Keratinocyte (primary cell): ENCODE measurements around the gene WWC2. TPM values are rescaled to one million over a fixed set of nuclear protein-coding genes. Genes with fewer than 3 reads are reported as not detected.

Experiments
- DNase-seq: peaks from one replicate; pipeline ENCODE4 v3.0.0-alpha.2; 2011; ENCODE audit warnings: low read depth, missing footprints, low spot score
- FAIRE-seq: peaks from 2 replicates; lab custom pipeline; 2011; peaks lifted over from hg19 to GRCh38; lab: Jason Lieb, UNC
- H2AFZ ChIP-seq: 2 replicates; pipeline ENCODE4 v1.6.0; 2012; ENCODE audit warnings: low read length, control low read depth, inconsistent platforms; ENCODE audit not compliant: control insufficient read depth
- H3K27ac ChIP-seq: 2 replicates; pipeline ENCODE4 v1.5.1; 2011; ENCODE audit warnings: low read length; ENCODE audit not compliant: control insufficient read depth, insufficient read depth
- H3K27me3 ChIP-seq: 3 replicates; pipeline ENCODE4 v1.6.0; 2011; ENCODE audit warnings: low read length; ENCODE audit not compliant: control insufficient read depth, insufficient read depth; ENCODE audit errors: extremely low read depth
- H3K36me3 ChIP-seq, 2 experiments: 2 replicates in 1 of 2; 3 replicates in 1 of 2; pipeline ENCODE4 v1.5.1; 2011; ENCODE audit warnings: low read length in 2 of 2, mild to moderate bottlenecking in 1 of 2; ENCODE audit not compliant: control insufficient read depth in 2 of 2, insufficient read depth in 2 of 2; ENCODE audit errors: extremely low read depth in 1 of 2
- H3K4me1 ChIP-seq: 3 replicates; pipeline ENCODE4 v1.5.1; 2011; ENCODE audit warnings: low read length; ENCODE audit not compliant: control insufficient read depth, insufficient read depth; ENCODE audit errors: extremely low read depth
- H3K4me2 ChIP-seq: 3 replicates; pipeline ENCODE4 v1.6.0; 2011; ENCODE audit warnings: low read depth, low read length; ENCODE audit not compliant: control insufficient read depth, insufficient read depth; ENCODE audit errors: extremely low read depth
- H3K4me3 ChIP-seq, 3 experiments: fragments of 200-600 bp in 1 of 3; sonication (generic) in 1 of 3; 2 replicates in 2 of 3; 3 replicates in 1 of 3; pipeline ENCODE4 v1.5.1; 2011 to 2016; ENCODE audit warnings: low read length in 3 of 3, mild to moderate bottlenecking in 3 of 3, control low read depth in 2 of 3, inconsistent platforms in 1 of 3, low read depth in 1 of 3, mixed read lengths in 1 of 3, mixed run types in 1 of 3, moderate library complexity in 1 of 3; ENCODE audit not compliant: control insufficient read depth in 2 of 3, insufficient read depth in 2 of 3; ENCODE audit errors: extremely low read depth in 1 of 3
- H3K79me2 ChIP-seq: 2 replicates; pipeline ENCODE4 v1.6.0; 2012; ENCODE audit warnings: low read length; ENCODE audit not compliant: control insufficient read depth, insufficient read depth
- H3K9ac ChIP-seq: 3 replicates; pipeline ENCODE4 v1.6.0; 2011; ENCODE audit warnings: low read length; ENCODE audit not compliant: control insufficient read depth, insufficient read depth; ENCODE audit errors: extremely low read depth
- H3K9me1 ChIP-seq: 3 replicates; pipeline ENCODE4 v1.6.0; 2011; ENCODE audit warnings: low read length; ENCODE audit not compliant: control insufficient read depth, insufficient read depth; ENCODE audit errors: extremely low read depth
- H3K9me3 ChIP-seq: 2 replicates; pipeline ENCODE4 v1.5.1; 2012; ENCODE audit warnings: low read depth, low read length; ENCODE audit not compliant: control insufficient read depth
- H4K20me1 ChIP-seq: 3 replicates; pipeline ENCODE4 v1.6.0; 2011; ENCODE audit warnings: low read length; ENCODE audit not compliant: control insufficient read depth, insufficient read depth; ENCODE audit errors: extremely low read depth
- CTCF ChIP-seq, 3 experiments: IDR thresholded peaks in 1 of 3; conservative IDR thresholded peaks in 1 of 3; optimal IDR thresholded peaks in 1 of 3; 2 replicates in 2 of 3; 3 replicates in 1 of 3; pipeline versions ENCODE3 to v1.5.1; 2011; ENCODE audit warnings: low read length in 3 of 3, mild to moderate bottlenecking in 3 of 3, moderate library complexity in 2 of 3, control low read depth in 1 of 3, inconsistent platforms in 1 of 3; ENCODE audit not compliant: insufficient read depth in 2 of 3; ENCODE audit errors: extremely low read depth in 1 of 3
- EZH2 ChIP-seq: IDR thresholded peaks from one replicate; pipeline ENCODE4 v1.6.1; 2012; ENCODE audit warnings: inconsistent platforms, mild to moderate bottlenecking, low read length, moderate library complexity
- dilution Hi-C: fragments of 300-500 bp; cut with MboI; formaldehyde crosslinking; loops from one replicate; pipeline ENCODE4 v1.7.0; 2020; ENCODE audit warnings: low sequenced_read_pairs; ENCODE audit not compliant: extremely low pct_ligation_motif_present
- polyA plus RNA-seq, 5 experiments: library from polyadenylated mRNA; depleted of rRNA in 3 of 5; stranded (reverse) in 3 of 5; stranded (forward) in 1 of 5; unstranded in 1 of 5; fragments of >200 nt; gene quantifications; 1 replicate in 1 of 5; 2 replicates in 3 of 5; 3 replicates in 1 of 5; pipeline versions ENCODE4 v1.2.1 to v1.2.3, GENCODE V29; 2011 to 2012; ENCODE audit warnings: missing spikeins in 2 of 5, low read depth in 1 of 5, low replicate concordance in 1 of 5

The WWC2 gene
- polyA plus RNA-seq, 1 donor (not counting 4 experiments of a cell fraction or from before 2014, with no cell fraction given): 15.4 TPM

GRCh38 chr4:183314336-183314735 lies 215.3 kb downstream of the WWC2 start:
- no peaks in the 10 kb centered on the region for H3K27me3 ChIP-seq
- no peak overlapping the region for H2AFZ ChIP-seq
- H3K4me2 ChIP-seq: no peak overlapping the region
- H3K79me2 ChIP-seq: no peaks in the 10 kb centered on the region
- H3K9me1 ChIP-seq: no peaks in the 10 kb centered on the region
- dilution Hi-C loops: no loop called here
- H3K9ac ChIP-seq: no peak overlapping the region
- no peak for DNase-seq
- peaks cover 9 to 15% of the 10 kb centered on the region in 2 experiments for H3K36me3 ChIP-seq
- no peak overlapping the region for H3K4me3 ChIP-seq
- no peak overlapping the region for H3K27ac ChIP-seq
- no peaks in the 10 kb centered on the region for H3K4me1 ChIP-seq
- H3K9me3 ChIP-seq: no peaks in the 10 kb centered on the region
- FAIRE-seq: no peak
- TF ChIP-seq EZH2 (no peak), CTCF (optimal IDR thresholded peaks at IDR 0.05 in 1 of 3, IDR thresholded peaks at IDR 0.05 in 1 of 3, conservative IDR thresholded peaks at IDR 0.05 in 1 of 3; ENCODE audit: extremely low read depth in 1 of 3, insufficient read depth in 2 of 3, low read length in 3 of 3) (no peak)
- H4K20me1 ChIP-seq: no peaks in the 10 kb centered on the region

- no peak overlapping the region for H3K9ac ChIP-seq
- no peaks in the 10 kb centered on the region for H3K27me3 ChIP-seq
- DNase-seq (no peak), FAIRE-seq (no peak)
- H3K79me2 ChIP-seq: no peaks in the 10 kb centered on the region
- H3K4me2 ChIP-seq: no peak overlapping the region
- H3K27ac ChIP-seq: no peak overlapping the region
- no peaks in the 10 kb centered on the region for H3K4me1 ChIP-seq
- TF ChIP-seq EZH2 (no peak), CTCF (optimal IDR thresholded peaks at IDR 0.05 in 1 of 3, IDR thresholded peaks at IDR 0.05 in 1 of 3, conservative IDR thresholded peaks at IDR 0.05 in 1 of 3; ENCODE audit: extremely low read depth in 1 of 3, insufficient read depth in 2 of 3, low read length in 3 of 3) (no peak)
- dilution Hi-C loops: no loop called here
- no peak overlapping the region for H2AFZ ChIP-seq
- H4K20me1 ChIP-seq: no peaks in the 10 kb centered on the region
- peaks cover 9 to 16% of the 10 kb centered on the region in 2 experiments for H3K36me3 ChIP-seq
- H3K9me1 ChIP-seq: no peaks in the 10 kb centered on the region
- no peaks in the 10 kb centered on the region for H3K9me3 ChIP-seq
- no peak overlapping the region for H3K4me3 ChIP-seq
Measured at GRCh38 chr4:183314806-183315205, 215.7 kb downstream of the WWC2 start.
